Suprapubic skin (tissue), 4 donors: Measurements from ENCODE around the gene TAS2R40. TPM values are rescaled to one million over a fixed set of nuclear protein-coding genes. Genes with fewer than 3 reads are reported as not detected.

ENCODE experiments used
- DNase-seq, 2 donors: peaks; one replicate each; pipeline ENCODE4 v3.0.0-alpha.2; 2019; ENCODE audit warnings: low spot score in 2 of 2
- H3K27ac ChIP-seq: fragments of 200-600 bp; sonication (generic); one replicate; pipeline ENCODE4 v1.5.1; 2019
- H3K27me3 ChIP-seq: fragments of 200-600 bp; sonication (generic); one replicate; pipeline ENCODE4 v1.5.1; 2019
- H3K36me3 ChIP-seq: fragments of 200-600 bp; sonication (generic); one replicate; pipeline ENCODE4 v1.5.1; 2019
- H3K4me1 ChIP-seq: fragments of 200-600 bp; sonication (generic); one replicate; pipeline ENCODE4 v1.5.1; 2019
- H3K4me3 ChIP-seq: fragments of 200-600 bp; sonication (generic); one replicate; pipeline ENCODE4 v1.5.1; 2019; ENCODE audit warnings: mild to moderate bottlenecking
- H3K9me3 ChIP-seq: fragments of 200-600 bp; sonication (generic); one replicate; pipeline ENCODE4 v1.5.1; 2019
- EP300 ChIP-seq: sonication (generic); formaldehyde crosslinking; IDR thresholded peaks from one replicate; pipeline ENCODE4 v1.6.1; 2017; ENCODE audit warnings: antibody characterized with exemption
- POLR2A ChIP-seq, 2 donors: fragments of 450-650 bp; IDR thresholded peaks; one replicate each; pipeline ENCODE4 v1.6.1; 2017; ENCODE audit warnings: antibody characterized with exemption in 2 of 2, mild to moderate bottlenecking in 2 of 2, moderate library complexity in 2 of 2
- POLR2AphosphoS5 ChIP-seq, 3 donors: sonication (generic); formaldehyde crosslinking; IDR thresholded peaks; one replicate each; pipeline ENCODE4 v1.6.1; 2017; ENCODE audit warnings: antibody characterized with exemption in 3 of 3
- WGBS: methylation state at CpG from one replicate; pipeline ENCODE4 v1.1.5; 2018; 5-methylcytosine and 5-hydroxymethylcytosine counted together
- total RNA-seq, 4 donors: library from RNA; depleted of rRNA; stranded (reverse); fragments of >200 nt; gene quantifications; one replicate each; pipeline ENCODE4 v1.1.0, GENCODE V29; 2016
- TF ChIP-seq, protein P1 (sequence below), 2 donors: fragments of 200-600 bp in 1 of 2; fragments of 450-650 bp in 1 of 2; sonication (generic) in 1 of 2; IDR thresholded peaks; one replicate each; pipeline ENCODE4 v1.5.1; 2016 to 2019; ENCODE audit warnings: antibody characterized with exemption in 2 of 2, mild to moderate bottlenecking in 1 of 2, moderate library complexity in 1 of 2

Gene TAS2R40
- total RNA-seq, 4 donors from 2014 or later: not detected

DNA sequence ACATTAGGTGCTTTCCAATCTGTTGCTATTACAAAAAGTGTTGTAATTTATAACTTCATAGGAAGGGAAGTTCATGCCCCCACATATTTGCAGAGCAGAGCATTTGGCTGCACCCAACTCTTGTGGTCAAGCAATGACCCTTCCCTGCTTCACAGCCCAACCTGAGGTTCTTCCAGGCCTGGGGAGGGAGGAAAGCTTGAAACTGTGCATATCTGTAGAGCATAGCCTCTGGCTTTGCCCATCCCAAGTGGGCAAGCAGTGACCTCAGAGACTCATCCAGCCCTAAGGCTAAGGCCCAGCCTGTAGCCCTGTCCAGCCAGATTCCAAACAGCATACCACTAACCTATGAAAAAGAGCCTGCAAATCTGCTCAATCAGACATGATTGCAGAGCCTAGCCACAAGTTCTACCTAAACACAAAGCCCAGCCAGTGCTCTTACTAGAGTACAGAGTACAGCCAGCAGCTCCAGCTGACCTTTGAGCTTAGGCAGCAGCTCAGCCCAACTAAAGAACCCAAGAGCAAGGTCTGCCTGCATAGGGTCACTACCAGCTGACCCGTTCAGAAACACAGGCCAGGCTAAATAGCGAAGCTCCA, 27.0 kb downstream of the TAS2R40 start:
- Histone ChIP-seq H3K36me3 (no peaks in the 10 kb centered on the region), H3K4me1 (no peaks in the 10 kb centered on the region), H3K4me3 (no peak overlapping the region), H3K9me3 (no peaks in the 10 kb centered on the region), H3K27ac (no peak overlapping the region), H3K27me3 (no peaks in the 10 kb centered on the region)
- WGBS: 81% methylated on average over 2 of the region's 2 CpGs
- TF ChIP-seq POLR2A (IDR thresholded peaks at IDR 0.05): no peak
- TF ChIP-seq POLR2AphosphoS5 (IDR thresholded peaks at IDR 0.05): no peak
- TF ChIP-seq EP300: no peak
- TF ChIP-seq, protein P1, sequence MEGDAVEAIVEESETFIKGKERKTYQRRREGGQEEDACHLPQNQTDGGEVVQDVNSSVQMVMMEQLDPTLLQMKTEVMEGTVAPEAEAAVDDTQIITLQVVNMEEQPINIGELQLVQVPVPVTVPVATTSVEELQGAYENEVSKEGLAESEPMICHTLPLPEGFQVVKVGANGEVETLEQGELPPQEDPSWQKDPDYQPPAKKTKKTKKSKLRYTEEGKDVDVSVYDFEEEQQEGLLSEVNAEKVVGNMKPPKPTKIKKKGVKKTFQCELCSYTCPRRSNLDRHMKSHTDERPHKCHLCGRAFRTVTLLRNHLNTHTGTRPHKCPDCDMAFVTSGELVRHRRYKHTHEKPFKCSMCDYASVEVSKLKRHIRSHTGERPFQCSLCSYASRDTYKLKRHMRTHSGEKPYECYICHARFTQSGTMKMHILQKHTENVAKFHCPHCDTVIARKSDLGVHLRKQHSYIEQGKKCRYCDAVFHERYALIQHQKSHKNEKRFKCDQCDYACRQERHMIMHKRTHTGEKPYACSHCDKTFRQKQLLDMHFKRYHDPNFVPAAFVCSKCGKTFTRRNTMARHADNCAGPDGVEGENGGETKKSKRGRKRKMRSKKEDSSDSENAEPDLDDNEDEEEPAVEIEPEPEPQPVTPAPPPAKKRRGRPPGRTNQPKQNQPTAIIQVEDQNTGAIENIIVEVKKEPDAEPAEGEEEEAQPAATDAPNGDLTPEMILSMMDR (IDR thresholded peaks at IDR 0.05): no peak
- DNase-seq: no peak

DNA sequence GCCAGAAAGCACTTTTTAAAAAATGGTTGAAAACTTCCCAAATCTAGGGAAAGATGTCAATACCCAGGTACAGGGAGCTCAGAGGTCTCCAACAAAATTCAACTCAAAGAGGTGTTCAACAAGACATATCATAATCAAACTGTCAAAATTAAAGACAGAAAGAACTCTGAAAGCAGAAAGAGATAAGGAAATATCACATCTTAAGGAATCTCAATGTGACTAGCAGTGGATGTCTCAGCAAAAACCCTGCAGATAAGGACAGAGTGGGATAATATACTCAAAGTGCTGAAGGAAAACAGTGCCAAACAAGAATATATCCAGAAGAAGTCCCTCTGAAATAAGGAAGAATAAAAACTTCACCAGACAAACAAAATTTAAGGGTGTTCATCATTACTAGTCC, 28.4 kb downstream of the TAS2R40 start:
- H3K4me3 ChIP-seq: no peak overlapping the region
- H3K27ac ChIP-seq: no peak overlapping the region
- TF ChIP-seq, protein P1 (IDR thresholded peaks at IDR 0.05): no peak
- TF ChIP-seq POLR2A (IDR thresholded peaks at IDR 0.05): no peak
- no peak for TF ChIP-seq EP300
- no peak for TF ChIP-seq POLR2AphosphoS5 (IDR thresholded peaks at IDR 0.05)
- no peaks in the 10 kb centered on the region for H3K9me3 ChIP-seq
- no peaks in the 10 kb centered on the region for H3K27me3 ChIP-seq
- no peak for DNase-seq
- H3K36me3 ChIP-seq: no peaks in the 10 kb centered on the region
- H3K4me1 ChIP-seq: no peaks in the 10 kb centered on the region

DNA sequence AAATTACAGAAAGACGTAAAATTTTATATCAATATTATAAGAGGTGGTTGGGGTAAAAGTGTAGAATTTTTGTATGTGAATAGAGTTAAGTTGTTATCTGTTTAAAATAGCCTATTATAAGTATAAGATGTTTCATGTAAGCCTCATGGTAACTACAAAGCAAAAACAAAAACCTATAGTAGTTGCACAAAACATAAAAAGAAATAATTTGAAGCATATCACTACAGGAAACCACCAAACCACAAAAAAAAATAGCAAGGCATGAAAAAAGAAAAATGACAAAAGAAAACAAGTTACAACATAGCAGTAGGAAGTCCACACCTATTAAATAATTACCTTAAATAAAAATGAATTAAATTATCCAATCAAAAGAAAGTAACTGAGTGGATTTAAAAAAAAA, 29.0 kb downstream of the TAS2R40 start:
- Histone ChIP-seq H3K4me1 (no peaks in the 10 kb centered on the region), H3K27me3 (no peaks in the 10 kb centered on the region), H3K36me3 (no peaks in the 10 kb centered on the region), H3K4me3 (no peak overlapping the region), H3K27ac (no peak overlapping the region), H3K9me3 (no peaks in the 10 kb centered on the region)
- TF ChIP-seq EP300 (no peak), POLR2AphosphoS5 (IDR thresholded peaks at IDR 0.05) (no peak), POLR2A (IDR thresholded peaks at IDR 0.05) (no peak)
- TF ChIP-seq, protein P1 (IDR thresholded peaks at IDR 0.05): no peak
- no peak for DNase-seq
- 95% methylated on average over 1 of the region's 1 CpG for WGBS

DNA sequence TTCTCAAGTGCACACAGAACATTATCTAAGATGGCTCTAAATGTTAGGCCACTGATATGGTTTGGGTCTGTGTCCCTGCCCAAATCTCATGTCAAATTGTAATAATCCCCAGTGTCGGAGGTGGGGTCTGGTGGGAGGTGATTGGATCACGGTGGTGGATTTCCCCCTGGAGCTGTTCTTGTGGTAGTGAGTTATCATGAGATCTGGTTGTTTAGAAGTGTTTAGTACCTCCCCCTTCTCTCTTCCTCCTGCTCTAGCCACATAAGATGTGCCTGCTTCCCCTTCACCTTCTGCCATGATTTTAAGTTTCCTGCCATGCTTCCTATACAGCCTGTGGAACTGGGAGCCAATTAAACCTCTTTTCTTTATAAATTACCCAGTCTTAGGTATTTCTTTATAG, 30.2 kb downstream of the TAS2R40 start:
- WGBS: 86% methylated on average over 2 of the region's 2 CpGs

DNA sequence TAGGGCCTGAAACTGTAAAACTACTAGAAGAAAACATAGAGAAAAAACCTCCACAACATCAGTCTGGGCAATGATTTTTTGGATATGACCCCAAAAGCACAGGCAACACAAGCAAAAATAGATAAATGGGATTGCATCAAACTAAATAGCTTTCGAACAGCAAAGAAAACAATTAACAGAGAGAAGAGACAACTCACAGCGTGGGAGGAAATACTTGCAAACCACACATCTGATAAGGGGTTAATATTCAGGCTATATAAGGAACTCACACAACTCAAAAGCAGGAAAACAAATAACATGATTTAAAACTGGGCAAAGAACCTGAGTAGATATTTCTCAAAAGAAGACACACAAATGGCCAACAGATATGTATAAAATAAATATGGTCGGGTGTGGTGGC, 33.7 kb downstream of the TAS2R40 start:
- Histone ChIP-seq H3K4me1 (peaks cover 3% of the 10 kb centered on the region), H3K27me3 (no peaks in the 10 kb centered on the region), H3K9me3 (no peaks in the 10 kb centered on the region), H3K4me3 (no peak overlapping the region), H3K27ac (no peak overlapping the region), H3K36me3 (no peaks in the 10 kb centered on the region)
- TF ChIP-seq, protein P1 (IDR thresholded peaks at IDR 0.05): no peak
- no peak for TF ChIP-seq POLR2A (IDR thresholded peaks at IDR 0.05)
- TF ChIP-seq POLR2AphosphoS5 (IDR thresholded peaks at IDR 0.05): no peak
- no peak for TF ChIP-seq EP300
- no peak for DNase-seq
- 77% methylated on average over 3 of the region's 3 CpGs for WGBS

More for the DNA sequence above, 30.2 kb downstream of the TAS2R40 start:
- Histone ChIP-seq H3K4me1 (no peaks in the 10 kb centered on the region), H3K9me3 (no peaks in the 10 kb centered on the region), H3K27me3 (no peaks in the 10 kb centered on the region), H3K36me3 (no peaks in the 10 kb centered on the region), H3K27ac (no peak overlapping the region), H3K4me3 (no peak overlapping the region)
- no peak for DNase-seq
- TF ChIP-seq EP300: no peak
- no peak for TF ChIP-seq POLR2A (IDR thresholded peaks at IDR 0.05)
- TF ChIP-seq, protein P1 (IDR thresholded peaks at IDR 0.05): no peak
- TF ChIP-seq POLR2AphosphoS5 (IDR thresholded peaks at IDR 0.05): no peak
